ENCODE results near the gene ADARB1. TPM values are rescaled to one million over a fixed set of nuclear protein-coding genes. Genes with fewer than 3 reads are reported as not detected.

Gene ADARB1
- total RNA-seq, 4 donors from 2014 or later, result 107 to 231 (median 201) TPM

DNA sequence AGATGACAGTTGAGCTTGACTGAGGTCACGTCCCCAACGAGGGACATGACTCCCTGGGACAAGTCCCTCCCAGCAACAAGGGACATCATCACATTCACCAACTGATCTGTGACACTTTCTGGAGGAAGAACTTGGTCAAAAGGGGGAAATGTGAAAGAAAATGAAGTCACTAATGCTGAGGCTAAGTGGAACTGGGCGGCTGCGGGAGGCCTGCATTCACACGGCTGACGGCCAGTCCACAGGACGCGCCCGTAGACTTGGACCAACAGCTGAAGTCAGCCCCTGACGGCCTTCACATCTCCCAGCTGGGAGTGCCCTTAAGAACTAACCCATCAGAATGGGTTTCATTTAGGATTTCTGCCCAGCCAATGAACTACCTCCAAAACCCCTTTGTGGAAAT is 186.7 kb downstream of the ADARB1 start:
- intact Hi-C loops (cut with DNase I), result no loop called here
- peak; percentile 57 for DNase-seq (ENCODE audit: extremely low spot score)
- peaks cover 10 to 39% (median 33%) of the 10 kb centered on the region in 4 donors for H3K36me3 ChIP-seq
- H3K9me3 ChIP-seq, result no peaks in the 10 kb centered on the region
- no peak overlapping the region for H3K4me3 ChIP-seq
- H3K4me1 ChIP-seq, result no peaks in the 10 kb centered on the region
- WGBS, result 87% methylated on average over 10 of the region's 10 CpGs
- H3K27ac ChIP-seq (replicated peaks in 1 of 4), result no peak overlapping the region
- TF ChIP-seq, protein P1, sequence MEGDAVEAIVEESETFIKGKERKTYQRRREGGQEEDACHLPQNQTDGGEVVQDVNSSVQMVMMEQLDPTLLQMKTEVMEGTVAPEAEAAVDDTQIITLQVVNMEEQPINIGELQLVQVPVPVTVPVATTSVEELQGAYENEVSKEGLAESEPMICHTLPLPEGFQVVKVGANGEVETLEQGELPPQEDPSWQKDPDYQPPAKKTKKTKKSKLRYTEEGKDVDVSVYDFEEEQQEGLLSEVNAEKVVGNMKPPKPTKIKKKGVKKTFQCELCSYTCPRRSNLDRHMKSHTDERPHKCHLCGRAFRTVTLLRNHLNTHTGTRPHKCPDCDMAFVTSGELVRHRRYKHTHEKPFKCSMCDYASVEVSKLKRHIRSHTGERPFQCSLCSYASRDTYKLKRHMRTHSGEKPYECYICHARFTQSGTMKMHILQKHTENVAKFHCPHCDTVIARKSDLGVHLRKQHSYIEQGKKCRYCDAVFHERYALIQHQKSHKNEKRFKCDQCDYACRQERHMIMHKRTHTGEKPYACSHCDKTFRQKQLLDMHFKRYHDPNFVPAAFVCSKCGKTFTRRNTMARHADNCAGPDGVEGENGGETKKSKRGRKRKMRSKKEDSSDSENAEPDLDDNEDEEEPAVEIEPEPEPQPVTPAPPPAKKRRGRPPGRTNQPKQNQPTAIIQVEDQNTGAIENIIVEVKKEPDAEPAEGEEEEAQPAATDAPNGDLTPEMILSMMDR (IDR thresholded peaks at IDR 0.05), result no peak
- TF ChIP-seq POLR2A (IDR thresholded peaks at IDR 0.05; ENCODE audit: low read depth) (no peak), POLR2AphosphoS5 (IDR thresholded peaks at IDR 0.05) (no peak), EP300 (IDR thresholded peaks at IDR 0.05) (no peak)
- peaks cover 0 to 20% (median 0%) of the 10 kb centered on the region in 4 donors for H3K27me3 ChIP-seq

DNA sequence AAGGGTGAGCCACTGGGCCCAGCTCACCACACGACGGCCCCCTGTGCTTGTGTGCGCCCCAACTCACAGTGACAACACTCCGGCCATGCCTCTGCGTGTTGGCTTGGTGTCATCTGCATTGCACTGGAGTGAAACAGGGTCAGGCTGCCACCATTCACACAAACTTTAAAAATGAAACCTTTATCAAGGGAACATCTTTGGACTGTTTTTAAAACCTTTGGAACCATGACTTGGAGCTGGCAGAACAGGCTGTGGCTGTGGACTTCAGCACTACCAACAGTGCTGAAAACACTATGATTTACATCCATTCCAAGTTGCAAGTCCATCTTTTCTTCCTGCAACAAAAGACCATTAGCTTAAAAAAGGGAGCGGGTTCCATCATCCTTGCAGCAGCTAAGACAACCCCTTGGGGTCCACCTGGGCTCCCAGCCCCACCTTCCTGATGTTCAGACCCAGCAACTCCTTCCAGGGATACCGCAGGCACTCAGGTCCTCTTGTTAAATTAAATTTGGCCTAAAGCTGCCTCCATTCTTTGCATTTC is 187.7 kb downstream of the ADARB1 start:
- 96% methylated on average over 7 of the region's 7 CpGs for WGBS
- Histone ChIP-seq H3K4me1 (no peaks in the 10 kb centered on the region), H3K4me3 (no peak overlapping the region), H3K27ac (replicated peaks in 1 of 4) (no peak overlapping the region), H3K9me3 (no peaks in the 10 kb centered on the region), H3K36me3 (peaks cover 20 to 49% (median 44%) of the 10 kb centered on the region in 4 donors), H3K27me3 (peaks cover 0 to 10% (median 0%) of the 10 kb centered on the region in 4 donors)
- DNase-seq (ENCODE audit: extremely low spot score), result peak; percentile 74
- intact Hi-C loops (cut with DNase I), result no loop called here
- TF ChIP-seq EP300 (IDR thresholded peaks at IDR 0.05), result no peak
- no peak for TF ChIP-seq POLR2AphosphoS5 (IDR thresholded peaks at IDR 0.05)
- no peak for TF ChIP-seq POLR2A (IDR thresholded peaks at IDR 0.05; ENCODE audit: low read depth)
- TF ChIP-seq, protein P1 (IDR thresholded peaks at IDR 0.05), result no peak

DNA sequence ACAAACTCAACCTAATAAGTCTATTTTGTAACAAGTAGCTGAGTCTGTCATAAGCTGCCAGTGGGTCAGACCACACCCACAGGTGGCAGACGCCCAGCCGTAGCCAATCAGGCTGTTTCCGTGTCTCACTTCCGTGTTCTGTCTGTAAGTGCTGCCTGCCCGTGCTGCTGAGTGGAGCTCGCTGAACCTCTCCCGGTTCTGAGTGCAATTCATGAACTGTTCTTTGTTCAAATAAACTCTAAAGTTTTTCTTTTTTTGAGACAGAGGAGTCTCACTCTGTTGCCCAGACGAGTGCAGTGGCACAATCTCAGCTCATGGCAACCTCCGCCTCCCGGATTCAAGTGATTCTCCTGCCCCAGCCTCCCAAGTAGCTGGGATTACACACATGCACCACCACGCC is 188.2 kb downstream of the ADARB1 start:
- TF ChIP-seq EP300 (IDR thresholded peaks at IDR 0.05) (no peak), POLR2A (IDR thresholded peaks at IDR 0.05; ENCODE audit: low read depth) (no peak), POLR2AphosphoS5 (IDR thresholded peaks at IDR 0.05) (no peak)
- TF ChIP-seq, protein P1 (IDR thresholded peaks at IDR 0.05), result no peak
- Histone ChIP-seq H3K27me3 (peaks cover 0 to 5% (median 0%) of the 10 kb centered on the region in 4 donors), H3K4me1 (no peaks in the 10 kb centered on the region), H3K9me3 (no peaks in the 10 kb centered on the region), H3K4me3 (no peak overlapping the region), H3K36me3 (peaks cover 25 to 54% (median 49%) of the 10 kb centered on the region in 4 donors), H3K27ac (replicated peaks in 1 of 4) (no peak overlapping the region)
- WGBS, result 91% methylated on average over 11 of the region's 11 CpGs
- DNase-seq (ENCODE audit: extremely low spot score), result peak; percentile 53
- intact Hi-C loops (cut with DNase I), result no loop called here

DNA sequence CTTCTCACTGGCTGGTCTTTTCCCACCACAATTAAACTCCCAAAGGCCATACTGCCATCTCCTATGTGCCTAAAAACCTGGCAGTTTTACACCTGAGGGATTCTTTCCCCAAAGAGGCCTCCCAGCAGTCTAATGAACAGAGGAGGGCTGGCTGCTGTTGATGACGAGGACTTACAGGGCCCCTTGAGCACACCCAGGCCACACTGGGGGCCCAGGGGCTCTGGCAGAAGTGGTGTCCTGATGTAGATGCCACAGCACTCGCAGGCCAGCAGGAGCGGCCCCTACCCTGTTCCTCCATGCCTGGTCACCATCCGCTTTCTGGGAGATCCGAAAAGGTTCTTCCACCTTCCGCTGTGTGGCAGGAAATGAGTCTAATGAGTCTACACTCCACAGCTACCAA is 189.2 kb downstream of the ADARB1 start:
- Histone ChIP-seq H3K27me3 (no peaks in the 10 kb centered on the region), H3K9me3 (no peaks in the 10 kb centered on the region), H3K4me3 (no peak overlapping the region), H3K4me1 (no peaks in the 10 kb centered on the region), H3K36me3 (peaks cover 28 to 63% (median 55%) of the 10 kb centered on the region in 4 donors), H3K27ac (replicated peaks in 1 of 4) (no peak overlapping the region)
- TF ChIP-seq, protein P1 (IDR thresholded peaks at IDR 0.05), result no peak
- TF ChIP-seq POLR2A (IDR thresholded peaks at IDR 0.05; ENCODE audit: low read depth), result no peak
- no peak for TF ChIP-seq POLR2AphosphoS5 (IDR thresholded peaks at IDR 0.05)
- TF ChIP-seq EP300 (IDR thresholded peaks at IDR 0.05), result no peak
- WGBS, result 86% methylated on average over 6 of the region's 6 CpGs
- DNase-seq (ENCODE audit: extremely low spot score), result peak; percentile 55
- intact Hi-C loops (cut with DNase I), result no loop called here
